K562 (cell line): ENCODE data around the gene ENDOG. TPM values are rescaled to one million over a fixed set of nuclear protein-coding genes. Genes with fewer than 3 reads are reported as not detected.
A peak's percentile ranks its signal among the peaks of the same experiment; 100 is the strongest.

Experiments used
- ATF7 ChIP-seq: fragments of 450-650 bp; IDR thresholded peaks from 2 replicates; pipeline ENCODE4 v1.7.1; 2014; ENCODE audit warnings: mild to moderate bottlenecking, moderate library complexity
- BRF2 ChIP-seq: IDR thresholded peaks from 3 replicates; pipeline ENCODE4 v1.6.1; 2011; ENCODE audit warnings: borderline replicate concordance, mild to moderate bottlenecking; ENCODE audit not compliant: insufficient read length, insufficient read depth
- ELF2 ChIP-seq: fragments of 250-450 bp; sonication (Bioruptor Pico); IDR thresholded peaks from 2 replicates; pipeline ENCODE4 v1.5.0; 2021; ENCODE audit warnings: mild to moderate bottlenecking
- GTF3C2 ChIP-seq: IDR thresholded peaks from 3 replicates; pipeline ENCODE4 v1.6.1; 2011; ENCODE audit warnings: borderline replicate concordance, mild to moderate bottlenecking, moderate library complexity; ENCODE audit not compliant: insufficient read length; ENCODE audit errors: extremely low read depth
- HNRNPLL ChIP-seq: fragments of 200-400 bp; formaldehyde crosslinking; IDR thresholded peaks from 2 replicates; pipeline ENCODE4 v1.6.1; 2017; ENCODE audit warnings: low read length, low read depth, mild to moderate bottlenecking; ENCODE audit not compliant: poor library complexity, severe bottlenecking
- JUN ChIP-seq, 2 experiments: sonication (generic) in 1 of 2; formaldehyde crosslinking in 1 of 2; IDR thresholded peaks; 2 replicates each; pipeline versions ENCODE4 v1.6.1 to v1.8.0; 2012 to 2022; ENCODE audit warnings: borderline replicate concordance in 2 of 2, mild to moderate bottlenecking in 2 of 2, improper control_type of control experiment in 1 of 2, low read depth in 1 of 2, low read length in 1 of 2, missing genetic modification reagents in 1 of 2
- MAX ChIP-seq: sonication (generic); formaldehyde crosslinking; IDR thresholded peaks from 2 replicates; pipeline ENCODE4 v1.9.0; 2022; ENCODE audit warnings: mild to moderate bottlenecking, missing genetic modification reagents
- MCM5 ChIP-seq: fragments of 450-650 bp; IDR thresholded peaks from 2 replicates; pipeline ENCODE4 v1.6.1; 2016; ENCODE audit warnings: low read depth
- MXI1 ChIP-seq: IDR thresholded peaks from 2 replicates; pipeline ENCODE4 v1.6.1; 2011; ENCODE audit warnings: low read depth, mild to moderate bottlenecking, improper control_type of control experiment, low read length
- MYBL2 ChIP-seq, 2 experiments: fragments of 450-650 bp in 1 of 2; sonication (generic) in 1 of 2; formaldehyde crosslinking in 1 of 2; IDR thresholded peaks; 2 replicates each; pipeline versions ENCODE4 v1.6.1 to v1.8.1; 2017 to 2022; ENCODE audit warnings: borderline replicate concordance in 1 of 2, inconsistent platforms in 1 of 2, low read depth in 1 of 2, mild to moderate bottlenecking in 1 of 2, missing genetic modification reagents in 1 of 2, moderate library complexity in 1 of 2
- NR3C1 ChIP-seq: sonication (generic); formaldehyde crosslinking; IDR thresholded peaks from 2 replicates; pipeline ENCODE4 v1.8.1; 2022; ENCODE audit warnings: missing genetic modification reagents
- NUFIP1 ChIP-seq: fragments of 450-650 bp; IDR thresholded peaks from 2 replicates; pipeline ENCODE4 v1.6.1; 2018; ENCODE audit not compliant: partially characterized antibody
- PHF21A ChIP-seq: fragments of 450-650 bp; IDR thresholded peaks from 2 replicates; pipeline ENCODE4 v1.6.1; 2017; ENCODE audit warnings: low read depth, borderline replicate concordance
- RBM22 ChIP-seq: fragments of 200-400 bp; formaldehyde crosslinking; IDR thresholded peaks from 2 replicates; pipeline ENCODE4 v1.6.1; 2018; ENCODE audit warnings: low read length, low read depth; ENCODE audit not compliant: poor library complexity, severe bottlenecking
- SUPT5H ChIP-seq: fragments of 450-650 bp; IDR thresholded peaks from 2 replicates; pipeline ENCODE4 v1.6.1; 2016
- ZNF197 ChIP-seq: fragments of 200-800 bp; sonication (Bioruptor generic); IDR thresholded peaks from 2 replicates; pipeline ENCODE4 v1.6.1; 2016; ENCODE audit warnings: low read depth, missing genetic modification characterization, missing compliant biosample characterization
- ZNF766 ChIP-seq: fragments of 200-800 bp; sonication (Bioruptor generic); conservative IDR thresholded peaks from 2 replicates; pipeline ENCODE4 v1.6.1; 2016; ENCODE audit warnings: missing genetic modification characterization, missing compliant biosample characterization
- ZSCAN29 ChIP-seq: fragments of 450-650 bp; IDR thresholded peaks from 2 replicates; pipeline ENCODE4 v1.6.1; 2017
- polyA plus RNA-seq, 8 experiments: library from polyadenylated mRNA; depleted of rRNA in 4 of 8; stranded (reverse) in 5 of 8; unstranded in 3 of 8; fragments of >200 nt; fragmentation: Nextera tagmentation in 2 of 8; fragmentation: Illumina TruSeq in 1 of 8; extraction: Ambion mirVana in 2 of 8; extraction: Trizol in 1 of 8; gene quantifications; 2 replicates each; pipeline versions ENCODE4 v1.2.1 to v1.2.3, GENCODE V29; 2011 to 2014; ENCODE audit warnings: inconsistent platforms in 1 of 8, missing spikeins in 1 of 8
- total RNA-seq, 7 experiments: library from RNA; depleted of rRNA in 6 of 7; stranded (reverse); fragments of >200 nt in 6 of 7; fragmentation: Illumina TruSeq in 2 of 7; extraction: Trizol in 2 of 7; gene quantifications; 2 replicates each; pipeline versions ENCODE4 v1.2.1 to v1.2.3, GENCODE V29; 2011 to 2021; ENCODE audit warnings: low replicate concordance in 1 of 7
- TF ChIP-seq, protein P1 (sequence below): IDR thresholded peaks from 2 replicates; pipeline ENCODE4 v1.6.1; 2011; ENCODE audit warnings: borderline replicate concordance, low read depth, mild to moderate bottlenecking, moderate library complexity, low read length; ENCODE audit not compliant: insufficient read depth, poor library complexity, severe bottlenecking
- TF ChIP-seq, protein P2 (sequence below), 2 experiments: fragments of 200-800 bp in 1 of 2; sonication (Bioruptor generic) in 1 of 2; sonication (generic) in 1 of 2; formaldehyde crosslinking in 1 of 2; IDR thresholded peaks in 1 of 2; conservative IDR thresholded peaks in 1 of 2; 2 replicates each; pipeline versions ENCODE4 v1.5.0 to v1.6.1; 2016 to 2020; ENCODE audit warnings: missing compliant biosample characterization in 1 of 2, missing genetic modification characterization in 1 of 2, missing genetic modification reagents in 1 of 2

ENDOG gene
- total and polyA plus RNA-seq, 9 of the 15 experiments (the other 6 are each of a cell fraction or from before 2014, with no cell fraction given): 1.2 to 91.0 (median 25.5) TPM

- no peak for TF ChIP-seq JUN (IDR thresholded peaks at IDR 0.05; ENCODE audit: borderline replicate concordance, low read depth, low read length)
- no peak for TF ChIP-seq JUN (CRISPR knock-in tag; IDR thresholded peaks at IDR 0.05; ENCODE audit: borderline replicate concordance)
- no peak for TF ChIP-seq ZNF766
- no peak for TF ChIP-seq GTF3C2
- no peak for TF ChIP-seq ZNF197 (CRISPR knock-in tag)
- TF ChIP-seq MXI1: no peak
- no peak for TF ChIP-seq ELF2 (CRISPR knock-in tag)
- TF ChIP-seq HNRNPLL: no peak
- peak; percentile 90 for TF ChIP-seq MAX
- no peak for TF ChIP-seq NUFIP1
- TF ChIP-seq, protein P1, sequence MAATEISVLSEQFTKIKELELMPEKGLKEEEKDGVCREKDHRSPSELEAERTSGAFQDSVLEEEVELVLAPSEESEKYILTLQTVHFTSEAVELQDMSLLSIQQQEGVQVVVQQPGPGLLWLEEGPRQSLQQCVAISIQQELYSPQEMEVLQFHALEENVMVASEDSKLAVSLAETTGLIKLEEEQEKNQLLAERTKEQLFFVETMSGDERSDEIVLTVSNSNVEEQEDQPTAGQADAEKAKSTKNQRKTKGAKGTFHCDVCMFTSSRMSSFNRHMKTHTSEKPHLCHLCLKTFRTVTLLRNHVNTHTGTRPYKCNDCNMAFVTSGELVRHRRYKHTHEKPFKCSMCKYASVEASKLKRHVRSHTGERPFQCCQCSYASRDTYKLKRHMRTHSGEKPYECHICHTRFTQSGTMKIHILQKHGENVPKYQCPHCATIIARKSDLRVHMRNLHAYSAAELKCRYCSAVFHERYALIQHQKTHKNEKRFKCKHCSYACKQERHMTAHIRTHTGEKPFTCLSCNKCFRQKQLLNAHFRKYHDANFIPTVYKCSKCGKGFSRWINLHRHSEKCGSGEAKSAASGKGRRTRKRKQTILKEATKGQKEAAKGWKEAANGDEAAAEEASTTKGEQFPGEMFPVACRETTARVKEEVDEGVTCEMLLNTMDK: peak; percentile 71
- no peak for TF ChIP-seq SUPT5H
- no peak for TF ChIP-seq RBM22
- TF ChIP-seq NR3C1 (CRISPR knock-in tag): no peak
- TF ChIP-seq ZSCAN29: no peak
- TF ChIP-seq ATF7: 0 out of 2 replicates have a peak, but pooled peaks have one; percentile 12
- TF ChIP-seq MCM5: no peak
- TF ChIP-seq BRF2: no peak
- TF ChIP-seq MYBL2 (IDR thresholded peaks at IDR 0.05; ENCODE audit: low read depth): no peak
- TF ChIP-seq MYBL2 (CRISPR knock-in tag; IDR thresholded peaks at IDR 0.05; ENCODE audit: borderline replicate concordance): no peak
- TF ChIP-seq, protein P2, sequence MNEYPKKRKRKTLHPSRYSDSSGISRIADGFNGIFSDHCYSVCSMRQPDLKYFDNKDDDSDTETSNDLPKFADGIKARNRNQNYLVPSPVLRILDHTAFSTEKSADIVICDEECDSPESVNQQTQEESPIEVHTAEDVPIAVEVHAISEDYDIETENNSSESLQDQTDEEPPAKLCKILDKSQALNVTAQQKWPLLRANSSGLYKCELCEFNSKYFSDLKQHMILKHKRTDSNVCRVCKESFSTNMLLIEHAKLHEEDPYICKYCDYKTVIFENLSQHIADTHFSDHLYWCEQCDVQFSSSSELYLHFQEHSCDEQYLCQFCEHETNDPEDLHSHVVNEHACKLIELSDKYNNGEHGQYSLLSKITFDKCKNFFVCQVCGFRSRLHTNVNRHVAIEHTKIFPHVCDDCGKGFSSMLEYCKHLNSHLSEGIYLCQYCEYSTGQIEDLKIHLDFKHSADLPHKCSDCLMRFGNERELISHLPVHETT (CRISPR knock-in tag; conservative IDR thresholded peaks at IDR 0.05 in 1 of 2, IDR thresholded peaks at IDR 0.05 in 1 of 2): no peak
- no peak for TF ChIP-seq PHF21A
These were observed 45.3 kb downstream of the ENDOG start (continued) for GRCh38 chr9:128863647-128864046.
